Kidney epithelial cell (primary cell): ENCODE results near the gene DAPP1. TPM values are rescaled to one million over a fixed set of nuclear protein-coding genes. Genes with fewer than 3 reads are reported as not detected.

Experiments used
- DNase-seq: peaks from one replicate; pipeline ENCODE4 v3.0.0-alpha.2; 2010; ENCODE audit warnings: low read depth
- H3K27me3 ChIP-seq: 2 replicates; pipeline ENCODE4 v1.6.0; 2011; ENCODE audit warnings: low read length; ENCODE audit not compliant: control insufficient read depth, insufficient read depth
- H3K36me3 ChIP-seq: 2 replicates; pipeline ENCODE4 v1.5.1; 2011; ENCODE audit warnings: low read length; ENCODE audit not compliant: control insufficient read depth, insufficient read depth
- H3K4me3 ChIP-seq: 2 replicates; pipeline ENCODE4 v1.5.1; 2011; ENCODE audit warnings: low read depth, mild to moderate bottlenecking, control low read depth, low read length
- total RNA-seq: library from RNA; depleted of rRNA; stranded (reverse); fragments of >200 nt; gene quantifications from 2 replicates; pipeline ENCODE4 v1.2.3, GENCODE V29; 2015
- TF ChIP-seq, protein P1 (sequence below): IDR thresholded peaks from 2 replicates; pipeline ENCODE4 v1.5.1; 2011; ENCODE audit warnings: mild to moderate bottlenecking, moderate library complexity, low read length, control low read depth, inconsistent platforms; ENCODE audit not compliant: insufficient read depth, poor library complexity, severe bottlenecking

DAPP1 gene
- total RNA-seq, 1 donor from 2014 or later = 29.0 TPM

DNA sequence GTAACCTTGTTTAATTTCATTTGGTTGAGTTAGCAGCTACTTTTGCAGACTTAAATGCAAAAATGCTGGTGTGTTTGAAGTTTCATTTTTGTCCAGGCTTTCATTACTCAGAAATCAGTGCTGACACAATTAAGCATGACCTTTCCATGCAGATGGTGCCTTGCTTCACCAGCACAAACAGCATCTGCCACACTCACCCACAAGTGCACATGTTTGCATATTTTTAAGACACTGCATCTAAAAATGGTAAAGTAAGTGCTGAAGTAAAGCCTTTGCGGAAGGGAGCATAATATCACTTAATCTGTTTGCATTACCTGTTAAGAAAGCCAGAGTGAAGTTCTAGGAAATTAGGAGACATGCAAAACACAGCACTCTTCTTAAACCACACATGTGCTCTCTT lies 7.3 kb upstream of the DAPP1 start:
- Histone ChIP-seq H3K36me3 (no peaks in the 10 kb centered on the region), H3K27me3 (no peaks in the 10 kb centered on the region), H3K4me3 (no peak overlapping the region)
- TF ChIP-seq, protein P1, sequence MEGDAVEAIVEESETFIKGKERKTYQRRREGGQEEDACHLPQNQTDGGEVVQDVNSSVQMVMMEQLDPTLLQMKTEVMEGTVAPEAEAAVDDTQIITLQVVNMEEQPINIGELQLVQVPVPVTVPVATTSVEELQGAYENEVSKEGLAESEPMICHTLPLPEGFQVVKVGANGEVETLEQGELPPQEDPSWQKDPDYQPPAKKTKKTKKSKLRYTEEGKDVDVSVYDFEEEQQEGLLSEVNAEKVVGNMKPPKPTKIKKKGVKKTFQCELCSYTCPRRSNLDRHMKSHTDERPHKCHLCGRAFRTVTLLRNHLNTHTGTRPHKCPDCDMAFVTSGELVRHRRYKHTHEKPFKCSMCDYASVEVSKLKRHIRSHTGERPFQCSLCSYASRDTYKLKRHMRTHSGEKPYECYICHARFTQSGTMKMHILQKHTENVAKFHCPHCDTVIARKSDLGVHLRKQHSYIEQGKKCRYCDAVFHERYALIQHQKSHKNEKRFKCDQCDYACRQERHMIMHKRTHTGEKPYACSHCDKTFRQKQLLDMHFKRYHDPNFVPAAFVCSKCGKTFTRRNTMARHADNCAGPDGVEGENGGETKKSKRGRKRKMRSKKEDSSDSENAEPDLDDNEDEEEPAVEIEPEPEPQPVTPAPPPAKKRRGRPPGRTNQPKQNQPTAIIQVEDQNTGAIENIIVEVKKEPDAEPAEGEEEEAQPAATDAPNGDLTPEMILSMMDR = no peak
- no peak for DNase-seq

DNA sequence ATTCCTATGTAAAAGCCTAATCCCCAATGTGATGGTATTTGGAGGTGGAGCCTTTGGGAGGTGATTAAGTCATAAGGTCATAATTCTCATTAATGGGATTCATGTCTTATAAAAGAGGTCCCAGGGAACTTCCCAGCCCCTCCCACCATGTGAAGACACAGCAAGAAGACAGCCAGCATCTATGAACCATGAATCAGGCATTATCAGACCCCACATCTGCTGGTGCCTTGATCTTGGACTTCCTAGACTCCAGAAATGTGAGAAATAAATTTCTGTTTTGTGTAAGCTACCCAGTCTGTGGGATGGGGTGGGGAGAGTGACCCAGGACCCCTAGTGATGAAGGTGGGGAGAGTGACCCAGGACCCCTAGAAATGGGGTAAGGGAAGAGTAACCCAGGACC lies 6.1 kb upstream of the DAPP1 start:
- TF ChIP-seq, protein P1 = no peak
- Histone ChIP-seq H3K27me3 (no peaks in the 10 kb centered on the region), H3K4me3 (no peak overlapping the region), H3K36me3 (no peaks in the 10 kb centered on the region)
- DNase-seq = no peak

DNA sequence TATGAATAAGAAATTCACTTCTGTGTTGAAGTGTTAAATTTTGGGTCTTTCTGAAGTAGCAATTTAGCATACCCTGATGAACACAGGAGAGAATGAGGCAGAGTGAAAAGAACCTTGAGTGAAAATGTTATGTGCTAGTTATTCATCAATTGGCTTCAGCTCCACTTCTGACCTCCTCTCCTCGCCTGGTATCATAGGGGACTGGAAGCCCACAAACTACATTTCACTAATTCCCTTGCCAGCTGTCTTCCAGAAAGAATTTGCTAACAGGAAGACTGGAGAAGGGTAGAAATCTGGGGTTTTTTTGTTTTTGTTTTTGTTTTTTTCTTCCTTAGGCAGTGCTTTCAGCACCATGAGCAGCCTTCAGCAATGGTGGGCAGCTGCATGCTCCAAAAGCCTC lies 5.5 kb upstream of the DAPP1 start:
- TF ChIP-seq, protein P1 = no peak
- Histone ChIP-seq H3K27me3 (no peaks in the 10 kb centered on the region), H3K36me3 (no peaks in the 10 kb centered on the region), H3K4me3 (no peak overlapping the region)
- no peak for DNase-seq

DNA sequence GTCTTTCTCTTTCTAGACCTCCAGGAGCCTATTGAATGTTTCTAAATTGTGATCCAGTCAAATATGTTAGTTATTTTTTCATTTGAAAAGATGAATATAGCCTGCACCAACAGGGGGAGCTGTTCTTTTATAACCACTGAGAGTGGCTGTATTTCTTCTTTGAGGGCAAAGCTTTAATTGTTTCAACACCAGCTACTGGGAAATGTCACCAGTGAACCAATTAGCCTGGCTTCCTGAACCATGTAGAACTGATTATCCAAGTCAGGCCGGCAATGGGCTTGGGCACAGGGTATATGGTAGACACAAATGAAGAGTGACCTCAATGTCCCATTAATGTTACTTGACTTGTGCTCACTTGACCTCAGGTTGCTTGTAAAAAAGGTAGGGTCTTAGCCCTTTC lies 4.8 kb upstream of the DAPP1 start:
- H3K36me3 ChIP-seq = no peaks in the 10 kb centered on the region
- TF ChIP-seq, protein P1 = peak; percentile 54
- H3K27me3 ChIP-seq = no peaks in the 10 kb centered on the region
- no peak overlapping the region for H3K4me3 ChIP-seq
- DNase-seq = no peak

DNA sequence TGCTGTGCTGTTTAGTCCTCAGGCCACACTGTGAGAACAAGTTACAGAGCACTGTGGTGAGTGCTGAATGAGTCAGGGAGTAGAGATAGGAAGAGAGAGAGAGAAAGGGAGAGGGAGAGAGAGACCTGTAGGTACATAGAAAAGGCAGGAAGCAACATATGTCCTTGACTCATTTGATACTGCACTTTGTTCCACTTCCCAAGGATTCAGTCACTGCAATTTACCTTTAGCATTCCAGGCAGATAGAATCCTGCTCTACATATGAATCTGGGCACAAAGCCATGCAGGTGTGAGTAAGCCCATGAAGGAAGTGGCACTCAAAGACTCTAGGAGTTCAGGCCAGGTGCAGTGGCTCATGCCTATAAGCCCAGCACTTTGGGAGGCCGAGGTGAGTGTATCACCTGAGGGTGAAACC lies 1.0 kb upstream of the DAPP1 start:
- TF ChIP-seq, protein P1 = no peak
- peak; percentile 66 for DNase-seq
- H3K27me3 ChIP-seq = no peaks in the 10 kb centered on the region
- H3K36me3 ChIP-seq = no peaks in the 10 kb centered on the region
- no peak overlapping the region for H3K4me3 ChIP-seq

DNA sequence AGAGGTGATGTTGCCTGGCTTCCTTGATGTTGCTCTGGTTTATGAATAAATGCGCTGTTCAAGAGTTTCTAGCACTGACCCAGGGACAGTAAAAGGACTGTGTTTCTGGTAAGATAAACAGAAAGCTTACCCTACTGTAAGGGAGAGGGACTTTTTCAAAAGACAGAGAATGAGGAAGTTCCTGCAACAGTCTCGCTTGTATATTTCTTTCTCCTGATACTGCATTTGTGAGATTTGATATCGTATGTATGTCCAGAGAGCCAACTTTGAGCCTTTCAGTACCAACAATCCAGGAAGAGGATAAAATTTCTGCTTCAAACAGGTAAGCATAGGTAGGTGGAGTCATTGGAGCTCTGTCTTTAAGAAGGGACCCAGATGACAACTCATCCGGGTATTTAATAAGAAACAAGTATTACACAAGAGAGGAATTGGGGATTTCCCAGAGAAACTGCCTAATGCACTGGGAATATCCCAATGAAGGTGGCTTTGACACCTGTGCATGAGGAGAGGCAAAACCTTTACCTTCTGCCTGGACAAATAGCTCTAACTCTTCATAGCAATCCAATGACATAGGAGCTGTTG lies 773 bp downstream of the DAPP1 start:
- Histone ChIP-seq H3K36me3 (no peaks in the 10 kb centered on the region), H3K27me3 (no peaks in the 10 kb centered on the region), H3K4me3 (no peak overlapping the region)
- DNase-seq = no peak
- TF ChIP-seq, protein P1 = no peak
